G401.6 (cell line): Measurements from ENCODE around the gene PLEKHM3.
"Not testable (repeated sequence)": the region's sequence is repeated elsewhere in the genome, so short reads cannot be mapped to it uniquely, and the experiment has no call there.

ENCODE experiments used
- FAIRE-seq: peaks from 2 replicates; lab custom pipeline; 2012; peaks lifted over from hg19 to GRCh38; lab: Jason Lieb, UNC

The PLEKHM3 gene

GRCh38 chr2:207823865-207824264 is 201.5 kb downstream of the PLEKHM3 start:
- FAIRE-seq: no peak

GRCh38 chr2:207819839-207820784 is 205.2 kb downstream of the PLEKHM3 start:
- FAIRE-seq: no peak

- no peak for FAIRE-seq
These were observed 206.1 kb downstream of the PLEKHM3 start for GRCh38 chr2:207819021-207819797.

- FAIRE-seq: no peak
These were observed 208.8 kb downstream of the PLEKHM3 start for GRCh38 chr2:207816546-207816945.

GRCh38 chr2:207815254-207815653 is 210.1 kb downstream of the PLEKHM3 start:
- FAIRE-seq: no peak

GRCh38 chr2:207813942-207814341 is 211.4 kb downstream of the PLEKHM3 start:
- FAIRE-seq: peak; percentile 67

GRCh38 chr2:207813221-207813916 is 212.0 kb downstream of the PLEKHM3 start:
- no peak for FAIRE-seq

GRCh38 chr2:207812726-207813080 is 212.6 kb downstream of the PLEKHM3 start:
- no peak for FAIRE-seq

GRCh38 chr2:207812058-207812725 is 213.1 kb downstream of the PLEKHM3 start:
- no peak for FAIRE-seq

- FAIRE-seq: not testable (repeated sequence)
These were observed 213.7 kb downstream of the PLEKHM3 start for GRCh38 chr2:207811658-207812057.

GRCh38 chr2:207810200-207810788 is 215.0 kb downstream of the PLEKHM3 start:
- no peak for FAIRE-seq

GRCh38 chr2:207808119-207808518 is 217.2 kb downstream of the PLEKHM3 start:
- FAIRE-seq: no peak

- no peak for FAIRE-seq
These were observed 217.8 kb downstream of the PLEKHM3 start for GRCh38 chr2:207807516-207807915.

- FAIRE-seq: no peak
These were observed 219.6 kb downstream of the PLEKHM3 start for GRCh38 chr2:207805566-207806226.

- no peak for FAIRE-seq
These were observed 222.7 kb downstream of the PLEKHM3 start for GRCh38 chr2:207802650-207803049.

GRCh38 chr2:207801259-207801658 is 224.1 kb downstream of the PLEKHM3 start:
- no peak for FAIRE-seq

GRCh38 chr2:207796585-207797350 is 228.6 kb downstream of the PLEKHM3 start:
- FAIRE-seq: peak; percentile 94

GRCh38 chr2:207792244-207792785 is 233.0 kb downstream of the PLEKHM3 start:
- FAIRE-seq: no peak

- FAIRE-seq: no peak
These were observed 233.6 kb downstream of the PLEKHM3 start for GRCh38 chr2:207791579-207792243.
